Heart right ventricle (tissue), 16 donors: ENCODE measurements around the gene UPK3BL1. TPM values are rescaled to one million over a fixed set of nuclear protein-coding genes. Genes with fewer than 3 reads are reported as not detected.
"Not testable (repeated sequence)": the region's sequence is repeated elsewhere in the genome, so short reads cannot be mapped to it uniquely, and the experiment has no call there.

Experiments used
- ATAC-seq, 8 donors: fragments of 200-7000 bp; cut with Tn5 transposase; one replicate each; pipeline ENCODE4 v1.9.1; 2020; ENCODE audit warnings: mild to moderate bottlenecking in 8 of 8, moderate library complexity in 8 of 8, moderate number of reproducible peaks in 1 of 8
- DNase-seq, 2 donors: peaks; one replicate each; pipeline ENCODE4 v3.0.0-alpha.2; 2020
- H3K27ac ChIP-seq, 10 donors: fragments of 200-600 bp; sonication (generic) in 2 of 10; one replicate each; pipeline versions ENCODE4 v1.5.0 to v1.8.0; 2020 to 2022; ENCODE audit warnings: mild to moderate bottlenecking in 3 of 10
- H3K27me3 ChIP-seq, 7 donors: fragments of 200-600 bp; one replicate each; pipeline ENCODE4 v1.8.0; 2021 to 2022; ENCODE audit warnings: mild to moderate bottlenecking in 2 of 7
- H3K36me3 ChIP-seq, 9 donors: fragments of 200-600 bp; sonication (generic) in 1 of 9; one replicate each; pipeline versions ENCODE4 v1.5.0 to v1.8.0; 2020 to 2022; ENCODE audit warnings: mild to moderate bottlenecking in 2 of 9
- H3K4me1 ChIP-seq, 9 donors: fragments of 200-600 bp; sonication (generic) in 1 of 9; one replicate each; pipeline versions ENCODE4 v1.5.0 to v1.8.0; 2020 to 2022; ENCODE audit warnings: mild to moderate bottlenecking in 4 of 9
- H3K4me3 ChIP-seq, 10 donors: fragments of 200-600 bp; sonication (generic) in 2 of 10; one replicate each; pipeline versions ENCODE4 v1.5.0 to v1.8.0; 2020 to 2022; ENCODE audit warnings: mild to moderate bottlenecking in 7 of 10, moderate library complexity in 2 of 10
- H3K9me3 ChIP-seq, 11 donors: fragments of 200-600 bp in 10 of 11; sonication (generic) in 2 of 11; one replicate each; pipeline versions ENCODE4 v1.5.0 to v1.8.0; 2013 to 2022; ENCODE audit warnings: mild to moderate bottlenecking in 2 of 11, control low read depth in 1 of 11, moderate library complexity in 1 of 11
- WGBS, 2 donors: extraction: QIAGEN DNeasy Blood & Tissue Kit; methylation state at CpG; one replicate each; pipeline ENCODE4 v1.1.7; 2013; ENCODE audit warnings: inconsistent platforms in 1 of 2; 5-methylcytosine and 5-hydroxymethylcytosine counted together
- intact Hi-C, 10 donors: fragments of 100-400 bp; cut with DNase I; formaldehyde crosslinking; loops; one replicate each; pipeline versions ENCODE4 v1.11.1 to v1.14.2; 2022
- polyA plus RNA-seq, 2 donors: library from polyadenylated mRNA; stranded (reverse); fragments of 200-250 nt; gene quantifications; one replicate each; pipeline ENCODE4 v1.2.3, GENCODE V29; 2013
- total RNA-seq, 10 donors: library from RNA; stranded (reverse); fragmentation: NEBNext Ultra II Directional in 3 of 10; extraction: Animal tissue kit (Norgen Biotek cat#: 25700) in 3 of 10; gene quantifications; one replicate each; pipeline versions ENCODE4 v1.2.1 to v1.2.4, GENCODE V29; 2021 to 2023
- donor health status: Arrhythmogenic right ventricular cardiomyopathy.
- donor health status: ischemic (EF 13 %, LVEDD 7.1; RV severe dilation, severe dysfunction).
- donor health status: healthy with polysubstance abuse.
- donor health status: DM: no; HTN: yes; CAD: no.
- donor health status: DM: no; HTN: no; CAD: no.
- donor health status: ischemic (EF 25% LVEDD 6.9; RV normal size, moderate dysfunction).
- donor health status: ischemic (EF 25% LVEDD 5.7; RV mildly dilated, moderate dysfunction).
- donor health status: healthy.
- donor health status: DM: yes; HTN: yes; CAD: no.
- donor health status: Ischemic cardiomyopathy.
- donor health status: ischemic (EF 35%, LVEDD 5.7; RV mildly dilated, moderate dysfunction).
- donor health status: nonischemic (EF 11% LVEDD 7.7; RV severe dilation, severe dysfunction).
- donor health status: DM: yes; HTN: yes; CAD: no.
- donor health status: PGD.
- donor health status: ischemic (EF 29% LVEDD 5.4; RV normal size, mild dysfunction).
- donor health status: nonischemic (EF 23%, LVEDD 6.1; RV moderate dilation, normal function).

Gene UPK3BL1
- total and polyA plus RNA-seq, 12 donors: 2.0 to 82.8 (median 10.7) TPM

- peak in 1 of 8 donors; percentile 9 for ATAC-seq
- intact Hi-C loops, H3K4me1 ChIP-seq, H3K4me3 ChIP-seq, H3K9me3 ChIP-seq, DNase-seq, H3K27me3 ChIP-seq, H3K27ac ChIP-seq, H3K36me3 ChIP-seq: not testable (repeated sequence)
- 72 to 75% methylated on average over 2 of the region's 6 CpGs for WGBS, 2 donors
These were observed 8.3 kb downstream of the UPK3BL1 start for GRCh38 chr7:102634299-102634698.

- WGBS, 2 donors: 62 to 85% methylated on average over 5 to 6 of the region's 9 CpGs
- DNase-seq: not testable (repeated sequence)
These were observed 12.0 kb downstream of the UPK3BL1 start for GRCh38 chr7:102630622-102631021.

GRCh38 chr7:102627271-102627904, 15.2 kb downstream of the UPK3BL1 start:
- H3K27me3 ChIP-seq, DNase-seq, H3K9me3 ChIP-seq, H3K4me1 ChIP-seq, intact Hi-C loops, H3K36me3 ChIP-seq, H3K27ac ChIP-seq, H3K4me3 ChIP-seq: not testable (repeated sequence)
- peak; percentile 26 to 63 (median 52) for ATAC-seq
- no CpG with 5 or more reads among the region's 8 CpGs for WGBS, 2 donors

More at GRCh38 chr7:102630622-102631021, 12.0 kb downstream of the UPK3BL1 start:
- H3K9me3 ChIP-seq, H3K36me3 ChIP-seq, H3K27me3 ChIP-seq, H3K4me3 ChIP-seq, H3K27ac ChIP-seq, intact Hi-C loops, H3K4me1 ChIP-seq: not testable (repeated sequence)
- peak in 1 of 8 donors; percentile 5 for ATAC-seq

DNA sequence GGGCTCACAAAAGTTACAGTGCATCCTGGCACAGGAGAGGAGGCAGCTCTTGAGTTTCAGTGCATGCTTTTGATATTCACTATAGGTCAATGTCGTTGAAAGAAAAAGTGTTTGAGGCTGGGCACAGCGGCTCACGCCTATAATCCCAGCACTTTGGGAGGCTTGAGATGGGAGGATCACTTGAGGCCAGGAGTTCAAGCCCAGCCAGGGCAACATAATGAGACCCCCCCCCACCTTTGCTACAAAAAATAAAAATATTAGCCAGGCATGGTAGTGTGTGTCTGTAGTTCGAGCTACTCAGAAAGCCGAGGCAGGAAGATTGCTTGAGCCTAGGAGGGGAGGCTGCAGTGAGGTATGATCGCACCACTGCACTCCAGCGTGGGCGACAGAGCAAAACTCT, 24.5 kb downstream of the UPK3BL1 start:
- H3K36me3 ChIP-seq, ATAC-seq, H3K27ac ChIP-seq, H3K27me3 ChIP-seq, H3K4me1 ChIP-seq, H3K4me3 ChIP-seq, DNase-seq, H3K9me3 ChIP-seq, intact Hi-C loops: not testable (repeated sequence)
- WGBS, 2 donors: 85 to 93% methylated on average over 3 to 4 of the region's 8 CpGs

DNA sequence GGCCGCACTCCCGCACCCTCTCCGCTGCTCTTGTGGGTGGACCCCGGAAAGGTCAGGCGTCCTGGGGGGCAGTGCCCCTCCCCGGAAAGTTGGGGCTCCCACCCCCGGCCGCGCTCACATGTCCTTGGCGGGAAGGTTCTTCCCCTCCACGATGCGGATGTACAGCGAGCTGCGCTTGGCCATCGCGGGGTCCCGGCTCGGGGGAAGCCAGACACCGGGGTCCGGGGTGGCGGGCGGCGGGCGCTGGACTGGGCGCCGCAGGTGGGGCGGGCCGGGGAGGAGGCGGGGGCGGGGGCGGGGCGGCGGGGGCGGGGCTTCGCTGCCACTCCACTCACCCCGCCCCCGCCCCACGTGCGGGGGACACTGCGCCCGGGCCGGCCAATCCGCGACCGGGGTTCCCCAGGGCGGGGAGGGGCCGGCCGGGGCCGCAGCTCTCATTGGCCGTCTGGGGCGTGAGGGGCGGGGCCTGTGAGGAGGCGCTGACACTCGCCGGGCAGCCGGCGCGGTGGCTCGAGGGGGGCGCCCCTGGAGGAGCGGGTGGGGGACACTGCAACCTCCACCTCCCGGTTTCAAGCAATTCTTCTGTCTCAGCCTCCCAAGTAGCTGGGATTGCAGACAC, 26.0 kb downstream of the UPK3BL1 start, which contains the start of gene RASA4:
Gene RASA4 (minus strand): TSS at position 250 of the 619 bp plus-strand sequence. CDS start 67 bp downstream, at position 183.
- peak within 1 kb of the TSS in 1 of 10 donors; percentile 72 for H3K27ac ChIP-seq
- H3K27me3 ChIP-seq, H3K9me3 ChIP-seq, H3K36me3 ChIP-seq, intact Hi-C loops: not testable (repeated sequence)
- ATAC-seq (peak; percentile 89 to 96 (median 94)), DNase-seq (peak; percentile 44 to 65)
- H3K4me1 ChIP-seq: peaks cover 0 to 12% (median 0%) of the 10 kb centered on the region in 9 donors
- WGBS, 2 donors: 0 to 2% methylated on average over 8 to 20 of the region's 62 CpGs
- H3K4me3 ChIP-seq: peak within 1 kb of the TSS in 9 of 10 donors; percentile 33 to 55 (median 49)

DNA sequence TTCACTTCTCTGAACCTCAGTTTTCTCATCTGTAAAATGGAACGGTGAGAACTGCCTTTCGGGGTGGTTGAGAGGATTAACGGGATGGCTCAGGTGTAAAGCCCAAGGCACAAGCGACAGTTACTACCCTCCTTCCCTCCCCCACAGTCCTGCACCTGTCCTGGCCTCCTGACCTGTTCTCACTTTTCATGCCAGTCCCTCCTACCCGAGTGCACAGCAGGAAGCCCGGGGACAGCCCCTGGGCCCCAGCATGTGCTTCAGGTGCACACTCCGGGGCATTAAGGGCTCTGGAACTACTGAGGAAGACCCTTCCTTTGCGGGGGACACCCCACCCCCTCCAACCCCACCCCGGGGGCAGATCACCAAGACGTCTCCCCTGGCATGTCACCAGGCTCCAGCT, 26.7 kb downstream of the UPK3BL1 start:
- no CpG with 5 or more reads among the region's 10 CpGs for WGBS, 2 donors
- not testable (repeated sequence) for ATAC-seq

DNA sequence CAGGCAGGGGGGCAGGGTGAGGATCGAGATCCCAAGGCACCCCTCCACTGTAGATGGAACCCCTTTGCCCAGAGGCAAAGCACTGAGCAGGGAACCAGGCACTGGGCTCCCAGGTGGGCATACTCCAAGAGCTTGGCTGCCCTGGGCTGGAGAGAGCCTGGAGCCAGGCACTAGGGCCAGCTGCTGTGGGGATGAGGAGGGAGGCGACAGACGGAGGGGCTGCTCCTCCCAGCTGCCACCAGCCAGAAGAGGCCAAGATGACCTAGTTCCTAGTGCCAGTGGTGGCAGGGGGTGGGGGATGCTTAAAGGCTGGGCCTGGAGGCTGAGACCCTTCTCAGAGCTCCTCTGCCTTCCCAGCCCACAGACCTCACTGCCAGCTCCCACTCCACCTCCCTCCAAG, 27.7 kb downstream of the UPK3BL1 start:
- H3K4me3 ChIP-seq, H3K36me3 ChIP-seq, H3K27me3 ChIP-seq, H3K9me3 ChIP-seq, intact Hi-C loops, DNase-seq, H3K27ac ChIP-seq: not testable (repeated sequence)
- ATAC-seq: peak in 1 of 8 donors; percentile 1
- no CpG with 5 or more reads among the region's 3 CpGs for WGBS, 2 donors
- H3K4me1 ChIP-seq: peaks cover 0 to 12% (median 0%) of the 10 kb centered on the region in 9 donors

More for the DNA sequence above, 26.7 kb downstream of the UPK3BL1 start:
- H3K9me3 ChIP-seq, intact Hi-C loops, H3K27me3 ChIP-seq, DNase-seq, H3K4me3 ChIP-seq, H3K27ac ChIP-seq, H3K36me3 ChIP-seq: not testable (repeated sequence)
- peaks cover 0 to 12% (median 0%) of the 10 kb centered on the region in 9 donors for H3K4me1 ChIP-seq

DNA sequence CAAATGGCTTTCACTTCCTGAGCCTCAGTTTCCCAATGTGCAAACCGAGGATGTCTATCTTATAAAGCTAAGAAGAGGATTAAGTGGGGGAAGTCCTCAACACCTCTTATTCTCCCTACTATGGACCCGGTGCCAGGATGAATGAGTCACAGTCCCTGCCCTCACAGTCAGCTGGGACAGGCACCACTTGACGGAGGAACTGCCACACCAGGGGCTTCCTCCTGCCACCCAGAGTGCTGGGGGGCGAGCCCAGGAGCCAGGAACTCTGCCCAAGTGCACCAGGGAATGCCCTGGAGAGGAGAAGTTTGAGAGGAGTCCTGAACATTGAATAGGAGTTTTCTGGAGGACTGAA, 28.3 kb downstream of the UPK3BL1 start:
- H3K4me1 ChIP-seq: peaks cover 0 to 12% (median 0%) of the 10 kb centered on the region in 9 donors
- H3K27ac ChIP-seq, H3K9me3 ChIP-seq, H3K36me3 ChIP-seq, DNase-seq, H3K4me3 ChIP-seq, H3K27me3 ChIP-seq, intact Hi-C loops: not testable (repeated sequence)
- WGBS, 2 donors: no CpG with 5 or more reads among the region's 4 CpGs
- ATAC-seq: peak in 3 of 8 donors; percentile 9 to 26 (median 13)

DNA sequence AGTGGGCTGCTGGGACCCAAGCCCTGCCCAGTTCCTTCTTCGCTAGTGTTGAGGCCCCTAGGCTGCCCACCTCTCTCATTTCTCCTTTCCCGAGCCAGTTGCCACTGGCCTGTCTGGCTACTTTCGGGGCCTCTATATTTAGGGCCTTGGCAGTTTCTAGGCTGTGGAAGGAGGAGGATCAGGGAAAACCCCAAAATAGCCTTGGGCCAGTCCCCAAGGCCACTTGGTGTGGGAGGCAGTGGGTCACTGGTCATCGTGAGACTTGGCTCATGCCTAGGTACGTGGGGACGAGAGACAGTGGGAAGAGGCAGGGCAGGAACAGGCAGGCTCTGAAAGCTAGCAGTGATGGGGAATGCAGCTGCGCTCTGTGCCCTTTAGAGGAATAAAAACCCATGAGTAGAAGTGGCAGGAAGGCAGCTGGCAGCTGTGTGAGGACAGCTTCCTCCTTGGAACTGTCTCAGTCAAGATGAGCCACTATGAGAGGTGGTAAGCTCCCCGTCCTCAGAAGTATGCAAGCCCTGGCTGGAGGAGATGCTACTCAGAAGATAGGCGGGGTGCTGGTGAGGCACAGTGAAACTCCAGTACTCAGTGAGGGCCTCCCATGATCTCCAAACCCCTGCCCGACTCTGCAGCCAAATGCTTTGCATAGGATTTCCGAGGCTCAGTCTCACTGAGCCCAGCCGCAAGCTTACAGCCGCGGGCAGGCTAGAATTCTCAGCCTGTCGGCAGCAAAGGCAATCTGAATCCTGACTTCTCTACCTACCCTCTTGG, 28.8 kb downstream of the UPK3BL1 start:
- WGBS, 2 donors: 48 to 74% methylated on average over 4 of the region's 15 CpGs
- intact Hi-C loops, DNase-seq, H3K4me3 ChIP-seq, H3K27me3 ChIP-seq, H3K9me3 ChIP-seq, H3K36me3 ChIP-seq: not testable (repeated sequence)
- peak overlapping the region in 2 of 10 donors; percentile 71 to 77 for H3K27ac ChIP-seq
- peaks cover 0 to 12% (median 0%) of the 10 kb centered on the region in 9 donors for H3K4me1 ChIP-seq
- peak in 1 of 8 donors; percentile 0 for ATAC-seq

- peak overlapping the region in 3 of 10 donors; percentile 12 to 32 (median 31) for H3K4me3 ChIP-seq
- peak; percentile 9 to 45 for DNase-seq
These were observed 30.8 kb downstream of the UPK3BL1 start for GRCh38 chr7:102611675-102612325.

More at GRCh38 chr7:102611675-102612325, 30.8 kb downstream of the UPK3BL1 start:
- H3K4me1 ChIP-seq, intact Hi-C loops, H3K36me3 ChIP-seq, H3K27me3 ChIP-seq, H3K9me3 ChIP-seq: not testable (repeated sequence)
- peak overlapping the region in 8 of 10 donors; percentile 22 to 83 (median 64) for H3K27ac ChIP-seq
- ATAC-seq: peak in 2 of 8 donors; percentile 4 to 7
- WGBS, 2 donors: 16 to 20% methylated on average over 7 of the region's 10 CpGs
